Fibroblast of the conjunctiva (primary cell): ENCODE results near the gene GALP.
"Not testable (repeated sequence)": the region's sequence is repeated elsewhere in the genome, so short reads cannot be mapped to it uniquely, and the experiment has no call there.

Source experiments
- DNase-seq: peaks from one replicate; pipeline ENCODE4 v3.0.0-alpha.2; 2010; ENCODE audit warnings: low read depth

GALP gene

GRCh38 chr19:56191115-56191514 lies 15.3 kb downstream of the GALP start:
- no peak for DNase-seq

- DNase-seq, result no peak
Observed at GRCh38 chr19:56191711-56192110, 15.9 kb downstream of the GALP start.

GRCh38 chr19:56193981-56194640 lies 18.3 kb downstream of the GALP start:
- no peak for DNase-seq

GRCh38 chr19:56197646-56198045 lies 21.8 kb downstream of the GALP start, which contains the start of gene ZSCAN5B:
Gene ZSCAN5B (minus strand): TSS chr19:56197783. CDS start chr19:56193052, 4,731 bp downstream.
- DNase-seq, result not testable (repeated sequence)

- DNase-seq, result no peak
Observed at GRCh38 chr19:56199687-56200086, 23.9 kb downstream of the GALP start.

- DNase-seq, result no peak
Observed at GRCh38 chr19:56201973-56202372, 26.2 kb downstream of the GALP start, which contains the start of gene ZSCAN5C. Gene ZSCAN5C (plus strand): TSS chr19:56202273. CDS start chr19:56205914, 3,641 bp downstream.

- DNase-seq, result not testable (repeated sequence)
Observed at GRCh38 chr19:56207581-56207980, 31.8 kb downstream of the GALP start.

- DNase-seq, result no peak
Observed at GRCh38 chr19:56209091-56209490, 33.3 kb downstream of the GALP start.

GRCh38 chr19:56210036-56210435 lies 34.2 kb downstream of the GALP start:
- DNase-seq, result not testable (repeated sequence)

- no peak for DNase-seq
Observed at GRCh38 chr19:56211718-56212117, 35.9 kb downstream of the GALP start.

GRCh38 chr19:56217039-56217949 lies 41.5 kb downstream of the GALP start:
- no peak for DNase-seq

- no peak for DNase-seq
Observed at GRCh38 chr19:56218961-56219360, 43.2 kb downstream of the GALP start.

- DNase-seq, result not testable (repeated sequence)
Observed at GRCh38 chr19:56221442-56221841, 45.6 kb downstream of the GALP start.

- DNase-seq, result no peak
Observed at GRCh38 chr19:56221851-56222250, 46.0 kb downstream of the GALP start.

- no peak for DNase-seq
Observed at GRCh38 chr19:56222901-56223300, 47.1 kb downstream of the GALP start.

GRCh38 chr19:56223481-56223880 lies 47.7 kb downstream of the GALP start:
- no peak for DNase-seq
